Bronchial epithelial cell (primary cell): ENCODE results near the gene DPYD. TPM values are rescaled to one million over a fixed set of nuclear protein-coding genes. Genes with fewer than 3 reads are reported as not detected.

Experiments used
- DNase-seq: peaks from one replicate; pipeline ENCODE4 v3.0.0-alpha.2; 2010; ENCODE audit warnings: low read depth
- FAIRE-seq: peaks from 2 replicates; lab custom pipeline; 2011; peaks lifted over from hg19 to GRCh38; lab: Jason Lieb, UNC
- H3K27me3 ChIP-seq: 2 replicates; pipeline ENCODE4 v1.5.1; 2011; ENCODE audit warnings: low read length; ENCODE audit not compliant: control insufficient read depth, insufficient read depth
- H3K36me3 ChIP-seq: 2 replicates; pipeline ENCODE4 v1.5.1; 2011; ENCODE audit warnings: low read length; ENCODE audit not compliant: control insufficient read depth, insufficient read depth
- H3K4me3 ChIP-seq: 2 replicates; pipeline ENCODE4 v1.5.1; 2011; ENCODE audit warnings: mild to moderate bottlenecking, low read depth, low read length, control low read depth
- total RNA-seq: library from RNA; depleted of rRNA; stranded (reverse); fragments of >200 nt; gene quantifications from 2 replicates; pipeline ENCODE4 v1.2.1, GENCODE V29; 2014
- TF ChIP-seq, protein P1 (sequence below): IDR thresholded peaks from 2 replicates; pipeline ENCODE4 v1.5.1; 2011; ENCODE audit warnings: mild to moderate bottlenecking, moderate library complexity, low read length, control low read depth, inconsistent platforms; ENCODE audit not compliant: insufficient read depth, severe bottlenecking

DPYD gene
- total RNA-seq, 1 donor from 2014 or later = 1.6 TPM

DNA sequence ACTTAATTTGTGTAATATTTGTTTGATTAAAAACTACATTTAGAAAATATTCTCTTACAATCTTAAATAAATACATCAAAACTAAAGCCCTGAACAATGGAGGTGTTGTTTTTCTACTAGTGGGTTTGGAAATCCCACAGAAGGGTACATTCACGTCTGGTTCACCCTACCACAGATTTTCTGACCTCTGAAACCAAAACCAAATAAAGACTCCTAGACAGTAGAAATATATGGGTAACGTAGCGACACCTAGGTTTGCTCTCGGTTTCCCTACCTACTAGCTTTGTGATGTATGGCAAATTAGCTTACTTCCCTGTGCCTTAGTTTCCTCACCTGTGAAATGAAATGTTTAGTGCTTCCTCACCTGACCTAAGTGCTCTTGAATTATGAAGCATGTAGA is 312.6 kb downstream of the DPYD start:
- Histone ChIP-seq H3K36me3 (no peaks in the 10 kb centered on the region), H3K27me3 (no peaks in the 10 kb centered on the region), H3K4me3 (no peak overlapping the region)
- DNase-seq (no peak), FAIRE-seq (no peak)
- TF ChIP-seq, protein P1, sequence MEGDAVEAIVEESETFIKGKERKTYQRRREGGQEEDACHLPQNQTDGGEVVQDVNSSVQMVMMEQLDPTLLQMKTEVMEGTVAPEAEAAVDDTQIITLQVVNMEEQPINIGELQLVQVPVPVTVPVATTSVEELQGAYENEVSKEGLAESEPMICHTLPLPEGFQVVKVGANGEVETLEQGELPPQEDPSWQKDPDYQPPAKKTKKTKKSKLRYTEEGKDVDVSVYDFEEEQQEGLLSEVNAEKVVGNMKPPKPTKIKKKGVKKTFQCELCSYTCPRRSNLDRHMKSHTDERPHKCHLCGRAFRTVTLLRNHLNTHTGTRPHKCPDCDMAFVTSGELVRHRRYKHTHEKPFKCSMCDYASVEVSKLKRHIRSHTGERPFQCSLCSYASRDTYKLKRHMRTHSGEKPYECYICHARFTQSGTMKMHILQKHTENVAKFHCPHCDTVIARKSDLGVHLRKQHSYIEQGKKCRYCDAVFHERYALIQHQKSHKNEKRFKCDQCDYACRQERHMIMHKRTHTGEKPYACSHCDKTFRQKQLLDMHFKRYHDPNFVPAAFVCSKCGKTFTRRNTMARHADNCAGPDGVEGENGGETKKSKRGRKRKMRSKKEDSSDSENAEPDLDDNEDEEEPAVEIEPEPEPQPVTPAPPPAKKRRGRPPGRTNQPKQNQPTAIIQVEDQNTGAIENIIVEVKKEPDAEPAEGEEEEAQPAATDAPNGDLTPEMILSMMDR = no peak

DNA sequence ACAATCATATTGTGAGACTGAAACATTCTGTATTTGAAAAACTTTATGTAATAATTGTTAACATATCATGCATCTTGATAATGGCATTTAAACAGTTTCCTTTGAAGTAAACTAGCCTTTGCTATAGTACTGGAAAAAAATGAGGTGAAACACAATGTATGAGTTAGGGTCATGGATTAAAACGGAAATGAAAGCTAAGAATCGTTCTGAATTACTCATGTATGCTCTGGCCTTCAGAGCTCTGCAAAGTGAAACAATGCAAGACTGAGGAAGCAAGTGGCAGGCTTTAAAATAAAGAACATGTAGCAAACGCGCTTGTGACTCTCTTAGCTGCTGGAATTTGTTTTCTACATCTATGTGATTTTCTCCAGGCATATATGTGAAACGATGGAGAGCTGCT is 317.1 kb downstream of the DPYD start:
- TF ChIP-seq, protein P1 = no peak

DNA sequence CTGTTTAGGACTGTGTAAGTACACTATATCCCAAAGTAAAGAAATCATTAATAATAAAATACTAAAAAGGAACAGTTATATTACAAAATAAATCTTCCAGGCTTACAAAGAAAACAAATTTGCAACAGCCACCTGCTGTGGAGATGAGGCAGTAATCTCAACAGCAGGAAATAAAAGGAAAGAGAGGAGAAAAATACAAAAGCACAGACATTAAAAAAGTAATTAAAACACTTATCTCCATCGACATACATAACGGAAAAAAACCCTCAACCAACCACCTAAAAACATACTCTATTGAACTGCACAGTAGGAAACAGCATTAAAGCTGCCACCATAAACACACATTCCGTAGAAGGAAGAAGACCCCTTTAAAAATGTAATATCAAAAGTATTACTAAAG is 317.6 kb downstream of the DPYD start:
- no peaks in the 10 kb centered on the region for H3K36me3 ChIP-seq
- TF ChIP-seq, protein P1 = no peak
- DNase-seq (no peak), FAIRE-seq (no peak)
- H3K27me3 ChIP-seq = no peaks in the 10 kb centered on the region
- H3K4me3 ChIP-seq = no peak overlapping the region

More for the DNA sequence above, 317.1 kb downstream of the DPYD start:
- no peaks in the 10 kb centered on the region for H3K36me3 ChIP-seq
- no peak for FAIRE-seq
- no peak overlapping the region for H3K4me3 ChIP-seq
- DNase-seq = no peak
- no peaks in the 10 kb centered on the region for H3K27me3 ChIP-seq

DNA sequence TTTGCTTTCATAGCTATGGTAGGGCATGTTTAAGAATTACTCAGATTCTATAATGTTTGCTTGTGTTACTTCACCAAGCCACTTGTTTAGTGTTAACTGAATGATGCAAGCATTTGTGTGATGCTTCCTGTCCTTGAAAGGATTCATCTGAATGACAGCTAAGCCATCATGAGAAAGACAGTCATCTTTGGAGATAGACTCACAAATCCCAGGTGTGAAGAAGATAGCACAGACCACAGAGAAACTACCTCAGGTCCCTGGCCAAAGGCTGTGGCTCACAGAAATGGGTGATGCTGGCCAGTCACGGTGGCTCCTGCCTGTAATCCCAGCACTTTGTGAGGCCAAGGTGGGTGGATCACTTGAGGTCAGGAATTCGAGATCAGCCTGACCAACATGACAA is 321.4 kb downstream of the DPYD start:
- Histone ChIP-seq H3K4me3 (no peak overlapping the region), H3K36me3 (no peaks in the 10 kb centered on the region), H3K27me3 (no peaks in the 10 kb centered on the region)
- FAIRE-seq (no peak), DNase-seq (peak; percentile 56)
- TF ChIP-seq, protein P1 = no peak

DNA sequence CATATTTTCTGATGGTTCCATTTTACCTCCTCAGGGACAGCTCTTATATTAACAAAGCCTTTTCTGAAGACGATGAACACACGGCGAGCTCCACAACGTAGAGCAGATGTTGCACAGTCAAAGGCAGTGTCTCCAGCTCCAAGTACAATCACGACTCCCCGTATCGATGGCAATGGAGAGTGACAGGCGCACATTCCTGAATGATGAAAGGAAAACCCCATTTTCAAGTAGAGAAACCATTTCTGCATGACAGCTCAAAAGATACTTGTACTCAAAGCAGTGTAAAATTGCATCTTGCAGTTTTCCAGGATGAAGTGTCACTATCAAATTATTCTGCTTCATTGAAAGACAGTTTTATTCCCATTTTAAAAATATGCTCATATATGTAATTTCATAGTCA is 327.6 kb downstream of the DPYD start:
- Histone ChIP-seq H3K27me3 (no peaks in the 10 kb centered on the region), H3K36me3 (no peaks in the 10 kb centered on the region), H3K4me3 (no peak overlapping the region)
- FAIRE-seq (no peak), DNase-seq (no peak)
- TF ChIP-seq, protein P1 = no peak

DNA sequence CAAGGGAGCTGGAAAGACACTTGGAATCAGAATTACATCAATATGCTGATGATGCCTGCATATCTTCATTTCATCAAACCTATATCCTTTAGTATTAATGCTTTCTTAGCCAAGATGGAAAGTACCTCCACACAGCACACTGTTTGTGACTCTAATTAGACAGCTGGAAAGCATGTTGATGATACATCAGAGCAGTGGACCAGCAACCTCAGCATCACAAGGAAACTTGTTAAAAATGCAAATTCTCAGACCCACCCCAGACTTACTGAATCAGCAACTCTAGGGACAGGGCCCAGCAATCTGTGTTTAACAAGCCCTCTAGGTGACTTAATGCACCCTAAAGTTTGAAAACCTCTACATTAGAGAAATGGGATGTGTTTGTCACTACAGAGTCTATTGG is 332.1 kb downstream of the DPYD start:
- DNase-seq = no peak
- TF ChIP-seq, protein P1 = no peak
- Histone ChIP-seq H3K27me3 (no peaks in the 10 kb centered on the region), H3K36me3 (no peaks in the 10 kb centered on the region), H3K4me3 (no peak overlapping the region)
- FAIRE-seq = peak; percentile 13
